ENCODE data around the gene SAP30.

The SAP30 gene

DNA sequence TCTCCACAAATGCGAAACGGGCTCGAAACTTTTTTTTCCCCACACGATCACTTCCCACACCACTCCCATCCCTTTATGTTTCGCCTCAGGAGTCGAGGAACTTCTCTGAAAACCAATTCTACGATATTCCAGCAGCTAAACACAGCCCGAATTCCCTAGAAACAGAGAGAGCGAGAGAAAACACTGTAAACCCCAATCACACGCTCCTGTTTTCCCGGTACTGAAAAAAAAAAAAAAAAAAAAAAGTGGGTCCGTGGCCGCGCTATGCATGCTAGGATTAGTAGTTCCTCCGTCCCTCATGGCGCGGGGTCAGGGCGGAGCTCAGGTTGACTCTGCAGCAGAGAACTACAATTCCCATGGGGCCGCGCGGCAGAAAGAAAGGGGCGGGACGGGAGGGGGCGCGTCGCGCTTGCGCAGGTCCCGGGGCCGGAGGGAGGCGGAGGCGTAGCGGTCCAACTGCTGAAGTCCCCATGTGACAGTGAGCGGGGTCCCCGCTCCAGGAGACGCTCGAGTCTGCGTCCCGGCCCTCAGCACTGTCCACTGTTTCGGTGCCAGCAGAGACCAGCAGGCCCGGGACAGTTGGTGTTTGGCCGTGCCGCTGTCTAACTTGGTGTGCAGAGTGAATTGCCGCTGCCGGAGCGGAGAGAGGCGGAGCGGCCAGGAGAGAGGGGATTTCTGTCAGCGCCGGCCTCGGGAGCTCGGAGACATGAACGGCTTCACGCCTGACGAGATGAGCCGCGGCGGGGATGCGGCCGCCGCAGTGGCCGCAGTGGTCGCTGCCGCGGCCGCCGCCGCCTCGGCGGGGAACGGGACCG, at the start of gene SAP30:
TSS of gene SAP30 (plus strand) at position 478 of the 815 bp plus-strand sequence. CDS start at position 707, 229 bp downstream.
- peak within 1 kb of the TSS; percentile 88 for H3K27ac ChIP-seq
- no peak for TF ChIP-seq ZFX (IDR thresholded peaks at IDR 0.05; ENCODE audit: borderline replicate concordance)
- TF ChIP-seq CTCF (IDR thresholded peaks at IDR 0.05) = no peak

DNA sequence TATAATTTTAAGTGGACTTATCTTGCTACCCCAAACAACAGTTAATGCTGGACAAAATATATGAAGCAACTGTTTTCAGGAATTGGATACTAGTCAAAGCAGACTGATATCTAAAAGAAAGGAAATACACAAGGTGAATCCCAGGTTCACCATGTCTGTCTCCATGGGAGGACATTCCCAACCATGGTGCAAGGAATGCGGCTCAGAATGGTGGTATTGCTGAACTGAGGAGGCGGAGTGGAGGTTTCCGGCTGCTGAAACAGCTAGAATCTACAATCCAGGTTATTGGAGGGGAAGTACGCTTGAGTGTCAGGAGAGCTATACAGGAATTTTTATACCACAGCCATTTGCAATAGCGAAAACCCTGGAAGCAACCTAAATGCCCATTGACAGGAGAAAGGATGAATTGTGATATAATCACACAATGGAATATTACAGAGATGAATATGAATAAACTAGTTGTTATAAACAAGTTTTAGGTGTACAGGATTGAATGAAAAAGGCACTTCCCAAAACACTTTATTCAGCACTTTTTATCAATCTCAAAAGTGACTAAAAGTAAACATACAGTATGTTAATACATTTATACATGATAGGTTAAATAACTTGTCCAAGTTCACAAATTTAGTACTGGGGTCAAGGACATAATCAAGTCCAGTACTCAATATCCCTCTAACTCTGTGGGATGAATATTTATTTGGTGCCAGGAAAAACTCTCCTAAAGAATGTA, 45.6 kb upstream of the SAP30 start:
- H3K27ac ChIP-seq = peak overlapping the region; percentile 97
- TF ChIP-seq CTCF (IDR thresholded peaks at IDR 0.05) (no peak), ZFX (IDR thresholded peaks at IDR 0.05; ENCODE audit: borderline replicate concordance) (no peak)

DNA sequence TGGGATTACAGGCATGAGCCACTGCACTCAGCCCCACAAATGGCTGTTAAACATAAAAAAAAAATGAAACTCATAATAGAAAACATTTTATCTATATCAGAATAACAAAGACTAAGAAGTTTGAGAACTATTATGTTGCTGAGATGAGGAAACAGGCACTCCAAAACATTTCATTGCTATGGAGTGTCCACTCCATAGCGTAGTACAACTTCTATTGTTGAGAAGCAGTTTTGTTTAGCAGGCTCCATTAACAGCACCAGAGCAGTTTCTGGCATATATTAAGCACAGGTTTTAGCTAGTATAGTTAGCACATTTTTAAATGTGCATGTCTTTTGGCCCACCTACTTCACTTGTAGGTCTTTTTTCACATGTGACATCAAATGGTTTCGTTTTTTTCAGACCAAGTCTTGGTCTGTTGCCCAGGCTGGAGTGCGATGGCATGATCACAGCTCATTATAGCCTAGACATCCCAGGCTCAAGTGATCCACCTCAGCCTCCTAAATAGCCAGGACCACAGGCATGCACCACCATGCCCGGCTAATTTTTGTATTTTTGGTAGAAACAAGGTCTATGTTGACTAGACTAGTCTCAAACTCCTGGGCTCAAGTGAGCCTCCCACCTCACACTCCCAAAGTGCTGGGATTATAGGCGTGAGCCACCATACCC, 42.4 kb upstream of the SAP30 start:
- TF ChIP-seq CTCF (IDR thresholded peaks at IDR 0.05) (no peak), ZFX (IDR thresholded peaks at IDR 0.05; ENCODE audit: borderline replicate concordance) (no peak)
- peak overlapping the region; percentile 97 for H3K27ac ChIP-seq

DNA sequence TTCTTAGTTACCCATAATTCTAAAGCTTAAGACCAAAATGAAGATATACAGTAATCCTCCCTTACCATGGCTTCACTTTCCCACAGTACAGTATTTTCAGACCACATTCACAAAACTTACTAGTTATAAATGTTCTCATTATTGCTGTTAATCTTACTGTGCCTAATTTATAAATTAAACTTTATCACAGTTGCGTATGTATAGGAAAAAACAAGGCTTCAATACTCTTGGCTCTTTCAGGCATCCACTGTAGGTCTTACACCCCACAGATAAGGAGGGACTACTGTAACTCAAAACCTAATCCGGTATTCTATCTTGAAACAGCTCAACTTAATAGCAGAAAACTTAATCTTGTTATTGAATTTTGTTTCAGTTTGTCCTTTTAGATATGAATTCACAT, 40.2 kb upstream of the SAP30 start:
- TF ChIP-seq CTCF (IDR thresholded peaks at IDR 0.05) = no peak
- peak overlapping the region; percentile 97 for H3K27ac ChIP-seq

GRCh38 chr4:173332021-173332487, 38.7 kb upstream of the SAP30 start:
- TF ChIP-seq ZFX (IDR thresholded peaks at IDR 0.05; ENCODE audit: borderline replicate concordance) (no peak), CTCF (IDR thresholded peaks at IDR 0.05) (no peak)
- H3K27ac ChIP-seq = peak overlapping the region; percentile 97

DNA sequence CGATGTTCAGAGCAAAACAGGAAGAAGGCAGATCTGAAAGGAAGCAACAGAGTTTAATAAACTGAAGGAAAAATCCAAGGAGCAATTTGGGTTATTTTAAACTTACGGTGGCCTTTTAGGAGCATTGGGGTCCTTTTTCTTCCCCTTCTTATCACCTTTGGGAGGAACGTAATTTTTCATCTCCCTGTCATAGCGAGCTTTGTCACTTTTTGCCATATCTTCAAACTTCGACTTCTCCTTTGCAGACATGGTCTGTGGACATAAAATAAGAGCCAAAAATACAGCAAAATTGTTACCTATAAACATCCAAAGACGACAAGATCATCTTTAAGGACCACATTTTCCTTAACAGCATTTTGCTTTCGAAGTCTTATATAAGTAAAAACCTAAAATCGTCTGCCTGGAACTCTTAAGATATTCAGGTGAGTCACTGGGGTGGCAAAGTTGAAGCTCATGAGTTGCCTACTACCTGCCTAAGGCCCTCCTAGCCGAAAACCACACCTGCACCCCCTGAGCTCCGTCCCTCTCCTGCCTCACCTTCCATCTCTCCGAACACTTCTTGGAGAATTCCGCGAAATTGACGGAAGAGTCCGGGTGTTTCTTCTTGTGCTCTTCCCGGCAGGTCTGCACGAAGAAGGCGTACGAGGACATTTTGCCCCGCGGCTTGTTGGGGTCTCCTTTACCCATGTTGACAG, 37.6 kb upstream of the SAP30 start:
- H3K27ac ChIP-seq = peak overlapping the region; percentile 97
- TF ChIP-seq CTCF (IDR thresholded peaks at IDR 0.05) (no peak), ZFX (IDR thresholded peaks at IDR 0.05; ENCODE audit: borderline replicate concordance) (no peak)

All from 22Rv1 (cell line).